HepG2 (cell line): ENCODE data around the gene FBXW2. TPM values are rescaled to one million over a fixed set of nuclear protein-coding genes. Genes with fewer than 3 reads are reported as not detected.

ENCODE experiments used
- ATAD3A ChIP-seq: sonication (generic); formaldehyde crosslinking; IDR thresholded peaks from 2 replicates; pipeline ENCODE4 v1.4.0; 2020; ENCODE audit warnings: missing genetic modification reagents
- DNMT1 ChIP-seq: sonication (generic); formaldehyde crosslinking; IDR thresholded peaks from 2 replicates; pipeline ENCODE4 v1.5.1; 2020; ENCODE audit warnings: mild to moderate bottlenecking, missing genetic modification reagents
- ELF4 ChIP-seq: sonication (generic); formaldehyde crosslinking; IDR thresholded peaks from 2 replicates; pipeline ENCODE4 v1.5.0; 2020; ENCODE audit warnings: missing genetic modification reagents, mild to moderate bottlenecking, moderate library complexity, borderline replicate concordance
- HIVEP1 ChIP-seq: sonication (generic); formaldehyde crosslinking; IDR thresholded peaks from 2 replicates; pipeline ENCODE4 v1.4.0; 2020; ENCODE audit warnings: mild to moderate bottlenecking, missing genetic modification reagents
- MBD4 ChIP-seq: IDR thresholded peaks from 2 replicates; pipeline ENCODE4 v1.6.1; 2012; ENCODE audit warnings: low read length, inconsistent platforms, borderline replicate concordance
- MIER2 ChIP-seq: IDR thresholded peaks from 2 replicates; pipeline ENCODE4 v1.6.1; 2016; ENCODE audit warnings: missing biosample characterization, missing genetic modification reagents
- NFYB ChIP-seq: sonication (generic); formaldehyde crosslinking; IDR thresholded peaks from 2 replicates; pipeline ENCODE4 v1.4.0; 2020; ENCODE audit warnings: missing genetic modification reagents
- PATZ1 ChIP-seq: sonication (generic); formaldehyde crosslinking; IDR thresholded peaks from 2 replicates; pipeline ENCODE4 v1.4.0; 2020; ENCODE audit warnings: missing genetic modification reagents
- RBFOX2 ChIP-seq: fragments of 200-400 bp; formaldehyde crosslinking; IDR thresholded peaks from 2 replicates; pipeline ENCODE4 v1.6.1; 2017; ENCODE audit warnings: low read depth, mild to moderate bottlenecking, low read length
- RFXANK ChIP-seq: IDR thresholded peaks from 2 replicates; pipeline ENCODE4 v1.6.1; 2016
- RORA ChIP-seq: sonication (generic); formaldehyde crosslinking; IDR thresholded peaks from 2 replicates; pipeline ENCODE4 v1.5.0; 2020; ENCODE audit warnings: mild to moderate bottlenecking, missing genetic modification reagents, moderate library complexity
- SMAD1 ChIP-seq: sonication (generic); formaldehyde crosslinking; IDR thresholded peaks from 2 replicates; pipeline ENCODE4 v1.4.0; 2020; ENCODE audit warnings: missing genetic modification reagents, low read depth, mild to moderate bottlenecking, borderline replicate concordance
- SPEN ChIP-seq: sonication (generic); formaldehyde crosslinking; IDR thresholded peaks from 2 replicates; pipeline ENCODE4 v1.5.1; 2020; ENCODE audit warnings: low read depth, mild to moderate bottlenecking, missing genetic modification reagents
- TBX2 ChIP-seq: sonication (generic); formaldehyde crosslinking; IDR thresholded peaks from 2 replicates; pipeline ENCODE4 v1.5.0; 2020; ENCODE audit warnings: missing genetic modification reagents, mild to moderate bottlenecking, borderline replicate concordance
- ZBTB20 ChIP-seq: sonication (generic); formaldehyde crosslinking; IDR thresholded peaks from 2 replicates; pipeline ENCODE4 v1.8.1; 2023; ENCODE audit warnings: missing genetic modification reagents, low read depth, mild to moderate bottlenecking, borderline replicate concordance
- ZMYM4 ChIP-seq: sonication (generic); formaldehyde crosslinking; IDR thresholded peaks from 2 replicates; pipeline ENCODE4 v1.8.1; 2023; ENCODE audit warnings: mild to moderate bottlenecking, missing genetic modification reagents
- ZNF329 ChIP-seq: sonication (generic); formaldehyde crosslinking; IDR thresholded peaks from 2 replicates; pipeline ENCODE4 v1.9.0; 2021; ENCODE audit warnings: low read depth, mild to moderate bottlenecking, missing genetic modification reagents
- ZNF619 ChIP-seq: sonication (generic); formaldehyde crosslinking; IDR thresholded peaks from 2 replicates; pipeline ENCODE4 v1.4.0; 2020; ENCODE audit warnings: mild to moderate bottlenecking, missing genetic modification reagents
- ZNF687 ChIP-seq: sonication (generic); formaldehyde crosslinking; IDR thresholded peaks from 2 replicates; pipeline ENCODE4 v1.5.1; 2020; ENCODE audit warnings: mild to moderate bottlenecking, missing genetic modification reagents, moderate library complexity
- ZNF740 ChIP-seq: sonication (generic); formaldehyde crosslinking; IDR thresholded peaks from 2 replicates; pipeline ENCODE4 v1.4.0; 2020; ENCODE audit warnings: missing genetic modification reagents
- ZNF746 ChIP-seq: sonication (generic); formaldehyde crosslinking; IDR thresholded peaks from 2 replicates; pipeline ENCODE4 v1.8.0; 2022; ENCODE audit warnings: mild to moderate bottlenecking, missing genetic modification reagents
- ZNF790 ChIP-seq: sonication (generic); formaldehyde crosslinking; IDR thresholded peaks from 2 replicates; pipeline ENCODE4 v1.8.0; 2022; ENCODE audit warnings: missing genetic modification reagents, mild to moderate bottlenecking, borderline replicate concordance
- polyA plus RNA-seq, 8 experiments: library from polyadenylated mRNA; depleted of rRNA in 3 of 8; stranded (reverse) in 7 of 8; unstranded in 1 of 8; fragments of >200 nt; fragmentation: Illumina TruSeq in 4 of 8; extraction: Trizol in 4 of 8; gene quantifications; 2 replicates each; pipeline versions ENCODE4 v1.2.1 to v1.2.3, GENCODE V29; 2011 to 2016; ENCODE audit warnings: low read depth in 4 of 8, missing spikeins in 1 of 8, mixed read lengths in 1 of 8; ENCODE audit not compliant: insufficient read depth in 1 of 8
- total RNA-seq, 5 experiments: library from RNA; depleted of rRNA; stranded (reverse); fragments of >200 nt; fragmentation: Illumina TruSeq; extraction: Trizol; gene quantifications; 2 replicates each; pipeline ENCODE4 v1.2.3, GENCODE V29; 2016; ENCODE audit warnings: low read depth in 1 of 5
- TF ChIP-seq, protein P1 (sequence below), 2 experiments: sonication (generic) in 1 of 2; formaldehyde crosslinking in 1 of 2; IDR thresholded peaks; 2 replicates each; pipeline versions ENCODE4 v1.4.0 to v1.6.1; 2018 to 2020; ENCODE audit warnings: missing genetic modification reagents in 2 of 2, borderline replicate concordance in 1 of 2, low read depth in 1 of 2, mild to moderate bottlenecking in 1 of 2, missing biosample characterization in 1 of 2

Gene FBXW2
- total and polyA plus RNA-seq, 2 of the 13 experiments (the other 11 are each of a cell fraction or from before 2014, with no cell fraction given) = 35.4 to 43.1 TPM

GRCh38 chr9:120735415-120736126 lies 57.6 kb downstream of the FBXW2 start (continued):
- no peak for TF ChIP-seq ZNF740 (CRISPR knock-in tag)
- TF ChIP-seq NFYB (CRISPR knock-in tag) = no peak
- TF ChIP-seq HIVEP1 (CRISPR knock-in tag) = no peak
- TF ChIP-seq ZNF687 (CRISPR knock-in tag) = no peak
- no peak for TF ChIP-seq ATAD3A (CRISPR knock-in tag)
- TF ChIP-seq MIER2 (CRISPR knock-in tag) = no peak
- peak; percentile 40; the same call in 1 of the 2 replicates for TF ChIP-seq PATZ1 (CRISPR knock-in tag)
- no peak for TF ChIP-seq ZNF619 (CRISPR knock-in tag)
- peak; percentile 25; the same call in 1 of the 2 replicates for TF ChIP-seq TBX2 (CRISPR knock-in tag)
- no peak for TF ChIP-seq ELF4 (CRISPR knock-in tag)
- TF ChIP-seq ZMYM4 (CRISPR knock-in tag) = no peak
- no peak for TF ChIP-seq RORA (CRISPR knock-in tag)
- no peak for TF ChIP-seq ZBTB20 (CRISPR knock-in tag)
- no peak for TF ChIP-seq ZNF746 (CRISPR knock-in tag)
- no peak for TF ChIP-seq SMAD1 (CRISPR knock-in tag)
- no peak for TF ChIP-seq RBFOX2
- no peak for TF ChIP-seq ZNF790 (CRISPR knock-in tag)
- TF ChIP-seq MBD4 = no peak
- TF ChIP-seq RFXANK (CRISPR knock-in tag) = no peak
- no peak for TF ChIP-seq SPEN (CRISPR knock-in tag)
- TF ChIP-seq DNMT1 = no peak
- TF ChIP-seq ZNF329 (CRISPR knock-in tag) = no peak
- TF ChIP-seq, protein P1, sequence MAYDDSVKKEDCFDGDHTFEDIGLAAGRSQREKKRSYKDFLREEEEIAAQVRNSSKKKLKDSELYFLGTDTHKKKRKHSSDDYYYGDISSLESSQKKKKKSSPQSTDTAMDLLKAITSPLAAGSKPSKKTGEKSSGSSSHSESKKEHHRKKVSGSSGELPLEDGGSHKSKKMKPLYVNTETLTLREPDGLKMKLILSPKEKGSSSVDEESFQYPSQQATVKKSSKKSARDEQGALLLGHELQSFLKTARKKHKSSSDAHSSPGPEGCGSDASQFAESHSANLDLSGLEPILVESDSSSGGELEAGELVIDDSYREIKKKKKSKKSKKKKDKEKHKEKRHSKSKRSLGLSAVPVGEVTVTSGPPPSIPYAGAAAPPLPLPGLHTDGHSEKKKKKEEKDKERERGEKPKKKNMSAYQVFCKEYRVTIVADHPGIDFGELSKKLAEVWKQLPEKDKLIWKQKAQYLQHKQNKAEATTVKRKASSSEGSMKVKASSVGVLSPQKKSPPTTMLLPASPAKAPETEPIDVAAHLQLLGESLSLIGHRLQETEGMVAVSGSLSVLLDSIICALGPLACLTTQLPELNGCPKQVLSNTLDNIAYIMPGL (CRISPR knock-in tag; IDR thresholded peaks at IDR 0.05; ENCODE audit: borderline replicate concordance in 1 of 2, low read depth in 1 of 2) = no peak
